Aorta (tissue), 5 donors: ENCODE results near the gene ENKUR. TPM values are rescaled to one million over a fixed set of nuclear protein-coding genes. Genes with fewer than 3 reads are reported as not detected.
"Not testable (repeated sequence)": the region's sequence is repeated elsewhere in the genome, so short reads cannot be mapped to it uniquely, and the experiment has no call there.

Experiments used
- ATAC-seq: fragments of 200-7000 bp; cut with Tn5 transposase; one replicate; pipeline ENCODE4 v1.9.1; 2022; ENCODE audit warnings: moderate library complexity; ENCODE audit not compliant: low FRiP score
- DNase-seq, 2 donors: peaks; one replicate each; pipeline ENCODE4 v3.0.0-alpha.2; 2020
- H3K27ac ChIP-seq, 2 donors: one replicate each; pipeline ENCODE4 v1.5.1; 2013; ENCODE audit warnings: low read length in 2 of 2, mild to moderate bottlenecking in 2 of 2, moderate library complexity in 2 of 2, control low read depth in 1 of 2, inconsistent platforms in 1 of 2, low read depth in 1 of 2
- H3K27me3 ChIP-seq, 2 donors: one replicate each; pipeline ENCODE4 v1.6.1; 2013; ENCODE audit warnings: control low read depth in 1 of 2, low read length in 1 of 2, mild to moderate bottlenecking in 1 of 2, moderate library complexity in 1 of 2; ENCODE audit not compliant: insufficient read depth in 2 of 2, control insufficient read depth in 1 of 2
- H3K36me3 ChIP-seq, 2 donors: one replicate each; pipeline ENCODE4 v1.6.1; 2013; ENCODE audit warnings: control low read depth in 1 of 2, low read length in 1 of 2, mild to moderate bottlenecking in 1 of 2; ENCODE audit not compliant: insufficient read depth in 2 of 2, control insufficient read depth in 1 of 2
- H3K4me1 ChIP-seq, 2 donors: one replicate each; pipeline ENCODE4 v1.6.1; 2013; ENCODE audit warnings: low read length in 2 of 2, control low read depth in 1 of 2, mild to moderate bottlenecking in 1 of 2, moderate library complexity in 1 of 2; ENCODE audit not compliant: insufficient read depth in 2 of 2, control insufficient read depth in 1 of 2
- H3K4me3 ChIP-seq, 2 donors: one replicate each; pipeline ENCODE4 v1.5.1; 2013; ENCODE audit warnings: low read length in 2 of 2, control low read depth in 1 of 2, mild to moderate bottlenecking in 1 of 2
- H3K9me3 ChIP-seq: one replicate; pipeline ENCODE4 v1.6.1; 2013; ENCODE audit warnings: mild to moderate bottlenecking, low read length; ENCODE audit not compliant: control insufficient read depth
- WGBS, 2 donors: extraction: QIAGEN DNeasy Blood & Tissue Kit; methylation state at CpG; one replicate each; pipeline ENCODE4 v1.1.7; 2013; 5-methylcytosine and 5-hydroxymethylcytosine counted together
- intact Hi-C, 2 donors: fragments of 100-400 bp; cut with DNase I; formaldehyde crosslinking; loops; one replicate each; pipeline versions ENCODE4 v1.14.2 to v1.15.0; 2022
- polyA plus RNA-seq, 2 donors: library from polyadenylated mRNA; stranded (reverse); fragments of 200-250 nt; gene quantifications; one replicate each; pipeline ENCODE4 v1.2.3, GENCODE V29; 2013
- total RNA-seq, 2 donors: library from RNA; stranded (reverse); fragmentation: NEBNext Ultra II Directional; extraction: Animal tissue kit (Norgen Biotek cat#: 25700); gene quantifications; one replicate each; pipeline ENCODE4 v1.2.1, GENCODE V29; 2021
- donor health status: healthy with polysubstance abuse.
- donor health status: Bipolar disorder and iron deficiency.
- donor health status: DM: no; HTN: no; CAD: no.
- donor health status: DM: no; HTN: no; CAD: no.
- donor health status: DM: yes; HTN: yes; CAD: no.

The ENKUR gene
- total and polyA plus RNA-seq, 4 donors, result 0.36 TPM; not detected in 3

GRCh38 chr10:25017154-25017590, 1.2 kb upstream of the ENKUR start:
- Histone ChIP-seq H3K9me3 (no peaks in the 10 kb centered on the region), H3K36me3 (no peaks in the 10 kb centered on the region), H3K4me1 (peaks cover 0 to 1% of the 10 kb centered on the region in 2 donors), H3K27ac (peak overlapping the region; percentile 78 to 94), H3K27me3 (no peaks in the 10 kb centered on the region), H3K4me3 (peak overlapping the region; percentile 44 to 84)
- intact Hi-C loops, result loop anchor here (2.0 to 10.0 kb wide), 4 partner anchors 46 to 294 kb away; partner anchors contain the start of genes ARHGAP21 (in 1 of the 2) and GPR158 (in 1 of the 2)
- DNase-seq (no peak), ATAC-seq (no peak)
- WGBS, 2 donors, result 3% methylated on average over 10 of the region's 10 CpGs

- H3K36me3 ChIP-seq, result no peaks in the 10 kb centered on the region
- no peaks in the 10 kb centered on the region for H3K9me3 ChIP-seq
- peak within 1 kb of the TSS; percentile 44 to 84 for H3K4me3 ChIP-seq
- ATAC-seq, result peak; percentile 100
- intact Hi-C loops, result loop anchor here (1.0 to 10.0 kb wide), 5 partner anchors 46 to 294 kb away; partner anchors contain the start of genes ARHGAP21 (in 1 of the 2) and GPR158 (in 1 of the 2)
- H3K4me1 ChIP-seq, result peaks cover 0 to 1% of the 10 kb centered on the region in 2 donors
- peak within 1 kb of the TSS; percentile 78 to 94 for H3K27ac ChIP-seq
- H3K27me3 ChIP-seq, result no peaks in the 10 kb centered on the region
- peak; percentile 99 for DNase-seq
- 0 to 1% methylated on average over 63 to 69 of the region's 69 CpGs for WGBS, 2 donors
Observed at GRCh38 chr10:25016376-25017153, 607 bp upstream of the ENKUR start, which contains the start of gene THNSL1. THNSL1 (plus strand) TSS chr10:25016612; CDS start chr10:25023224, 6,612 bp downstream.

GRCh38 chr10:25014579-25014978, 1.4 kb downstream of the ENKUR start:
- ATAC-seq (no peak), DNase-seq (no peak)
- H3K27me3 ChIP-seq, result no peaks in the 10 kb centered on the region
- H3K36me3 ChIP-seq, result no peaks in the 10 kb centered on the region
- peaks cover 0 to 1% of the 10 kb centered on the region in 2 donors for H3K4me1 ChIP-seq
- no peak overlapping the region for H3K4me3 ChIP-seq
- intact Hi-C loops, result loop anchor here in 1 of 2 donors (10.0 kb wide), 1 partner anchor 160 kb away; the partner anchor contains the start of gene GPR158
- no peaks in the 10 kb centered on the region for H3K9me3 ChIP-seq
- H3K27ac ChIP-seq, result no peak overlapping the region

- not testable (repeated sequence) for H3K4me3 ChIP-seq, H3K9me3 ChIP-seq, ATAC-seq, H3K27ac ChIP-seq, H3K4me1 ChIP-seq, H3K27me3 ChIP-seq, H3K36me3 ChIP-seq, DNase-seq
- WGBS, 2 donors, result 86 to 91% methylated on average over 2 of the region's 2 CpGs
- intact Hi-C loops, result loop anchor here in 1 of 2 donors (10.0 kb wide), 1 partner anchor 163 kb away; the partner anchor contains the start of gene GPR158
Observed at GRCh38 chr10:25011591-25011990, 4.4 kb downstream of the ENKUR start.

- DNase-seq (no peak), ATAC-seq (no peak)
- H3K27ac ChIP-seq, result no peak overlapping the region
- WGBS, 2 donors, result 84 to 87% methylated on average over 3 of the region's 3 CpGs
- no peaks in the 10 kb centered on the region for H3K9me3 ChIP-seq
- no peaks in the 10 kb centered on the region for H3K27me3 ChIP-seq
- H3K36me3 ChIP-seq, result no peaks in the 10 kb centered on the region
- H3K4me1 ChIP-seq, result peaks cover 0 to 2% of the 10 kb centered on the region in 2 donors
- intact Hi-C loops, result loop anchor here in 1 of 2 donors (10.0 kb wide), 1 partner anchor 273 kb away; the partner anchor contains the start of gene ARHGAP21
- no peak overlapping the region for H3K4me3 ChIP-seq
Observed at GRCh38 chr10:24998044-24998443, 17.9 kb downstream of the ENKUR start.

GRCh38 chr10:24995072-24995471, 20.9 kb downstream of the ENKUR start:
- intact Hi-C loops, result loop anchor here in 1 of 2 donors (10.0 kb wide), 1 partner anchor 270 kb away; the partner anchor contains the start of gene ARHGAP21
- DNase-seq, result no peak
- ATAC-seq, result no peak
- Histone ChIP-seq H3K36me3 (no peaks in the 10 kb centered on the region), H3K27me3 (no peaks in the 10 kb centered on the region), H3K9me3 (no peaks in the 10 kb centered on the region), H3K4me3 (no peak overlapping the region), H3K27ac (no peak overlapping the region), H3K4me1 (no peaks in the 10 kb centered on the region)

GRCh38 chr10:24993237-24993958, 22.6 kb downstream of the ENKUR start:
- WGBS, 2 donors, result 96 to 100% methylated on average over 1 of the region's 1 CpG
- Histone ChIP-seq H3K4me1 (no peaks in the 10 kb centered on the region), H3K4me3 (no peak overlapping the region), H3K36me3 (no peaks in the 10 kb centered on the region), H3K27ac (no peak overlapping the region), H3K9me3 (no peaks in the 10 kb centered on the region), H3K27me3 (no peaks in the 10 kb centered on the region)
- intact Hi-C loops, result loop anchor here (5.0 to 10.0 kb wide), 2 partner anchors 269 to 351 kb away; partner anchors contain the start of gene ARHGAP21 (in 1 of the 2)
- ATAC-seq (no peak), DNase-seq (no peak)

- intact Hi-C loops, result loop anchor here (5.0 to 10.0 kb wide), 2 partner anchors 268 to 350 kb away; partner anchors contain the start of gene ARHGAP21 (in 1 of the 2)
- H3K4me1 ChIP-seq, result no peaks in the 10 kb centered on the region
Observed at GRCh38 chr10:24992512-24993133, 23.3 kb downstream of the ENKUR start.

More at GRCh38 chr10:24992512-24993133, 23.3 kb downstream of the ENKUR start:
- Histone ChIP-seq H3K4me3 (no peak overlapping the region), H3K36me3 (no peaks in the 10 kb centered on the region), H3K9me3 (no peaks in the 10 kb centered on the region), H3K27ac (no peak overlapping the region), H3K27me3 (no peaks in the 10 kb centered on the region)
- WGBS, 2 donors, result 85 to 87% methylated on average over 3 of the region's 3 CpGs
- ATAC-seq, result no peak
- DNase-seq, result no peak
